ENCODE measurements around the gene MAPK9.

The MAPK9 gene

GRCh38 chr5:180204276-180204819 lies 87.5 kb downstream of the MAPK9 start:
- Histone ChIP-seq H3K4me3 (ENCODE audit: extremely low read depth, insufficient read depth, low read length, poor library complexity, severe bottlenecking) (no peak overlapping the region), H3K4me1 (ENCODE audit: control insufficient read depth, insufficient read depth, low read length, poor library complexity, severe bottlenecking) (no peaks in the 10 kb centered on the region), H3K27ac (ENCODE audit: low read depth, low read length, severe bottlenecking) (no peak overlapping the region), H3K9me3 (ENCODE audit: control insufficient read depth, low read length) (no peaks in the 10 kb centered on the region), H3K36me3 (ENCODE audit: control insufficient read depth, insufficient read depth, low read length) (no peaks in the 10 kb centered on the region)
- no CpG with 5 or more reads among the region's 1 CpG for WGBS, 2 experiments (ENCODE audit: insufficient coverage in 2 of 2)

- no peaks in the 10 kb centered on the region for H3K4me1 ChIP-seq (ENCODE audit: control insufficient read depth, insufficient read depth, low read length, poor library complexity, severe bottlenecking)
- no peak overlapping the region for H3K27ac ChIP-seq (ENCODE audit: low read depth, low read length, severe bottlenecking)
- no peak overlapping the region for H3K4me3 ChIP-seq (ENCODE audit: extremely low read depth, insufficient read depth, low read length, poor library complexity, severe bottlenecking)
- H3K36me3 ChIP-seq (ENCODE audit: control insufficient read depth, insufficient read depth, low read length): no peaks in the 10 kb centered on the region
- no peaks in the 10 kb centered on the region for H3K9me3 ChIP-seq (ENCODE audit: control insufficient read depth, low read length)
- WGBS, 2 experiments (ENCODE audit: insufficient coverage in 2 of 2): 95 to 96% methylated on average over 5 to 7 of the region's 8 CpGs
Observed at GRCh38 chr5:180202939-180203573, 88.8 kb downstream of the MAPK9 start.

GRCh38 chr5:180201051-180201987 lies 90.6 kb downstream of the MAPK9 start:
- no peaks in the 10 kb centered on the region for H3K36me3 ChIP-seq (ENCODE audit: control insufficient read depth, insufficient read depth, low read length)
- H3K4me1 ChIP-seq (ENCODE audit: control insufficient read depth, insufficient read depth, low read length, poor library complexity, severe bottlenecking): no peaks in the 10 kb centered on the region
- WGBS, 2 experiments (ENCODE audit: insufficient coverage in 2 of 2): 83 to 91% methylated on average over 14 to 15 of the region's 23 CpGs
- H3K9me3 ChIP-seq (ENCODE audit: control insufficient read depth, low read length): no peaks in the 10 kb centered on the region
- H3K4me3 ChIP-seq (ENCODE audit: extremely low read depth, insufficient read depth, low read length, poor library complexity, severe bottlenecking): no peak overlapping the region
- H3K27ac ChIP-seq (ENCODE audit: low read depth, low read length, severe bottlenecking): no peak overlapping the region

- no peaks in the 10 kb centered on the region for H3K9me3 ChIP-seq (ENCODE audit: control insufficient read depth, low read length)
- H3K4me1 ChIP-seq (ENCODE audit: control insufficient read depth, insufficient read depth, low read length, poor library complexity, severe bottlenecking): no peaks in the 10 kb centered on the region
- 92 to 94% methylated on average over 6 to 7 of the region's 8 CpGs for WGBS, 2 experiments (ENCODE audit: insufficient coverage in 2 of 2)
- no peaks in the 10 kb centered on the region for H3K36me3 ChIP-seq (ENCODE audit: control insufficient read depth, insufficient read depth, low read length)
- no peak overlapping the region for H3K4me3 ChIP-seq (ENCODE audit: extremely low read depth, insufficient read depth, low read length, poor library complexity, severe bottlenecking)
- H3K27ac ChIP-seq (ENCODE audit: low read depth, low read length, severe bottlenecking): no peak overlapping the region
Observed at GRCh38 chr5:180199390-180199789, 92.5 kb downstream of the MAPK9 start.

- WGBS, 2 experiments (ENCODE audit: insufficient coverage in 2 of 2): 93 to 96% methylated on average over 4 of the region's 4 CpGs
- H3K4me1 ChIP-seq (ENCODE audit: control insufficient read depth, insufficient read depth, low read length, poor library complexity, severe bottlenecking): no peaks in the 10 kb centered on the region
- H3K36me3 ChIP-seq (ENCODE audit: control insufficient read depth, insufficient read depth, low read length): no peaks in the 10 kb centered on the region
- no peak overlapping the region for H3K4me3 ChIP-seq (ENCODE audit: extremely low read depth, insufficient read depth, low read length, poor library complexity, severe bottlenecking)
- H3K27ac ChIP-seq (ENCODE audit: low read depth, low read length, severe bottlenecking): no peak overlapping the region
- no peaks in the 10 kb centered on the region for H3K9me3 ChIP-seq (ENCODE audit: control insufficient read depth, low read length)
Observed at GRCh38 chr5:180198208-180198607, 93.7 kb downstream of the MAPK9 start.

- 88 to 91% methylated on average over 10 to 14 of the region's 14 CpGs for WGBS, 2 experiments (ENCODE audit: insufficient coverage in 2 of 2)
- no peaks in the 10 kb centered on the region for H3K36me3 ChIP-seq (ENCODE audit: control insufficient read depth, insufficient read depth, low read length)
- no peaks in the 10 kb centered on the region for H3K4me1 ChIP-seq (ENCODE audit: control insufficient read depth, insufficient read depth, low read length, poor library complexity, severe bottlenecking)
- no peaks in the 10 kb centered on the region for H3K9me3 ChIP-seq (ENCODE audit: control insufficient read depth, low read length)
- no peak overlapping the region for H3K4me3 ChIP-seq (ENCODE audit: extremely low read depth, insufficient read depth, low read length, poor library complexity, severe bottlenecking)
- no peak overlapping the region for H3K27ac ChIP-seq (ENCODE audit: low read depth, low read length, severe bottlenecking)
Observed at GRCh38 chr5:180197016-180197702, 94.7 kb downstream of the MAPK9 start.

- H3K4me3 ChIP-seq (ENCODE audit: extremely low read depth, insufficient read depth, low read length, poor library complexity, severe bottlenecking): no peak overlapping the region
- H3K9me3 ChIP-seq (ENCODE audit: control insufficient read depth, low read length): no peaks in the 10 kb centered on the region
- no peak overlapping the region for H3K27ac ChIP-seq (ENCODE audit: low read depth, low read length, severe bottlenecking)
- no peaks in the 10 kb centered on the region for H3K36me3 ChIP-seq (ENCODE audit: control insufficient read depth, insufficient read depth, low read length)
- H3K4me1 ChIP-seq (ENCODE audit: control insufficient read depth, insufficient read depth, low read length, poor library complexity, severe bottlenecking): no peaks in the 10 kb centered on the region
- 91 to 94% methylated on average over 33 to 34 of the region's 34 CpGs for WGBS, 2 experiments (ENCODE audit: insufficient coverage in 2 of 2)
Observed at GRCh38 chr5:180194410-180195345, 97.2 kb downstream of the MAPK9 start.

- H3K9me3 ChIP-seq (ENCODE audit: control insufficient read depth, low read length): no peaks in the 10 kb centered on the region
- 94 to 97% methylated on average over 21 to 24 of the region's 24 CpGs for WGBS, 2 experiments (ENCODE audit: insufficient coverage in 2 of 2)
- no peaks in the 10 kb centered on the region for H3K36me3 ChIP-seq (ENCODE audit: control insufficient read depth, insufficient read depth, low read length)
- no peaks in the 10 kb centered on the region for H3K4me1 ChIP-seq (ENCODE audit: control insufficient read depth, insufficient read depth, low read length, poor library complexity, severe bottlenecking)
- H3K4me3 ChIP-seq (ENCODE audit: extremely low read depth, insufficient read depth, low read length, poor library complexity, severe bottlenecking): no peak overlapping the region
- H3K27ac ChIP-seq (ENCODE audit: low read depth, low read length, severe bottlenecking): no peak overlapping the region
Observed at GRCh38 chr5:180193749-180194375, 98.0 kb downstream of the MAPK9 start.

GRCh38 chr5:180191716-180192115 lies 100.2 kb downstream of the MAPK9 start:
- H3K4me3 ChIP-seq (ENCODE audit: extremely low read depth, insufficient read depth, low read length, poor library complexity, severe bottlenecking): no peak overlapping the region
- H3K27ac ChIP-seq (ENCODE audit: low read depth, low read length, severe bottlenecking): no peak overlapping the region
- no peaks in the 10 kb centered on the region for H3K36me3 ChIP-seq (ENCODE audit: control insufficient read depth, insufficient read depth, low read length)
- H3K4me1 ChIP-seq (ENCODE audit: control insufficient read depth, insufficient read depth, low read length, poor library complexity, severe bottlenecking): no peaks in the 10 kb centered on the region
- WGBS, 2 experiments (ENCODE audit: insufficient coverage in 2 of 2): 65 to 72% methylated on average over 5 to 6 of the region's 6 CpGs
- H3K9me3 ChIP-seq (ENCODE audit: control insufficient read depth, low read length): no peaks in the 10 kb centered on the region
